Transverse colon (tissue), 4 donors: ENCODE measurements around the gene SLC25A29.

ENCODE experiments used
- POLR2A ChIP-seq: fragments of 450-650 bp; IDR thresholded peaks from one replicate; pipeline ENCODE4 v1.6.1; 2016; ENCODE audit warnings: antibody characterized with exemption, mild to moderate bottlenecking, moderate library complexity
- POLR2AphosphoS5 ChIP-seq, 3 donors: sonication (generic); formaldehyde crosslinking; IDR thresholded peaks; one replicate each; pipeline ENCODE4 v1.6.1; 2016; ENCODE audit warnings: antibody characterized with exemption in 3 of 3
- TF ChIP-seq, protein P1 (sequence below), 5 experiments: fragments of 200-600 bp in 3 of 5; fragments of 450-650 bp in 2 of 5; sonication (generic) in 3 of 5; IDR thresholded peaks; 1 replicate in 2 of 5; 2 replicates in 3 of 5; pipeline ENCODE4 v1.5.1; 2016 to 2017; ENCODE audit warnings: antibody characterized with exemption in 5 of 5, inconsistent platforms in 3 of 5, mild to moderate bottlenecking in 2 of 5, moderate library complexity in 1 of 5

DNA sequence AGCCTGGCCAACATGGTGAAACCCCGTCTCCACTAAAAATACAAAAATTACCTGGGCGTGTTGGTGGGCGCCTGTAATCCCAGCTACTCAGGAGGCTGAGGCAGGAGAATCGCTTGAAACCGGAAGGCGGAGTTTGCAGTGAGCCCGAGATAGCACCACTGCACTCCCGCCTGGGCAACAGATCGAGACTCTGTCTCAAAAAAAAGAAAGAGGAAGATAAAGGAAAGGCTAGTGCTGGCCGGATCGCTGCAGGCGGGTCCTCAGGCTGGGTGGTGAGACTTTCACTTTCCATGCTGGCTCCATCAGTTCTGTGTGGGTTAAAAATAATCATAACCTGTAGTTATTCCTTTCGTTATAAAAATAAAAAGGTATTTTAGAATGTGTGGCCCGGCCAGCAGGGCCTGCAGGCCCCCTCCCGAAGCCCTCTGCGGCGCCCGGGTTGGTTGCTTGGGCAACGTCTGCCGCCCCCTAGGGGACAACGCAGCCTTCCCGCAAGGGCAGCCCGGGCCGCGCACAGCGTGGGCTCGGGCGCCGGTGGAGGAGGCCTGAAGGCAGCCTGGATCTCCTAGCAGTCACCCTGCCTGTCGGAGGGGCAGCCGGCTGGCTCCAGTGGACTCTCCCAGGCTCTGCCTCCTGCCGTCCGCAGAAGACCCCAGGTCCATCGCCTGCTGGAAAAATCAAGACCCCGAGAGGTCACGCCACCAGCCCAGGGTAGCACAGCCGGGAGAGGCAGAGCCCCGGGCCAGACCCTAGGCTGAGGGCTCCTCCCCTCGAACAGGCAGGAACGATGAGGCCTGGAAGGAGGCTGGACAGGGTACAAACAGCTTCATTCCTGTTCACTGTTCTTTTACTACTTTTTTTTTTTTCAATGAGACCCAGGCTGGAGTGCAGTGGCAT, 11.9 kb upstream of the SLC25A29 start:
- TF ChIP-seq, protein P1, sequence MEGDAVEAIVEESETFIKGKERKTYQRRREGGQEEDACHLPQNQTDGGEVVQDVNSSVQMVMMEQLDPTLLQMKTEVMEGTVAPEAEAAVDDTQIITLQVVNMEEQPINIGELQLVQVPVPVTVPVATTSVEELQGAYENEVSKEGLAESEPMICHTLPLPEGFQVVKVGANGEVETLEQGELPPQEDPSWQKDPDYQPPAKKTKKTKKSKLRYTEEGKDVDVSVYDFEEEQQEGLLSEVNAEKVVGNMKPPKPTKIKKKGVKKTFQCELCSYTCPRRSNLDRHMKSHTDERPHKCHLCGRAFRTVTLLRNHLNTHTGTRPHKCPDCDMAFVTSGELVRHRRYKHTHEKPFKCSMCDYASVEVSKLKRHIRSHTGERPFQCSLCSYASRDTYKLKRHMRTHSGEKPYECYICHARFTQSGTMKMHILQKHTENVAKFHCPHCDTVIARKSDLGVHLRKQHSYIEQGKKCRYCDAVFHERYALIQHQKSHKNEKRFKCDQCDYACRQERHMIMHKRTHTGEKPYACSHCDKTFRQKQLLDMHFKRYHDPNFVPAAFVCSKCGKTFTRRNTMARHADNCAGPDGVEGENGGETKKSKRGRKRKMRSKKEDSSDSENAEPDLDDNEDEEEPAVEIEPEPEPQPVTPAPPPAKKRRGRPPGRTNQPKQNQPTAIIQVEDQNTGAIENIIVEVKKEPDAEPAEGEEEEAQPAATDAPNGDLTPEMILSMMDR (IDR thresholded peaks at IDR 0.05): peak; percentile 74 to 92 (median 85)
- TF ChIP-seq POLR2AphosphoS5 (IDR thresholded peaks at IDR 0.05): no peak
- no peak for TF ChIP-seq POLR2A
